Measurements from ENCODE around the gene SUN5. TPM values are rescaled to one million over a fixed set of nuclear protein-coding genes. Genes with fewer than 3 reads are reported as not detected.

The SUN5 gene
- total and polyA plus RNA-seq, 2 of the 8 experiments (the other 6 are each of a cell fraction or from before 2014, with no cell fraction given) = not detected

GRCh38 chr20:33010674-33011449, 6.6 kb upstream of the SUN5 start:
- H3K14ac ChIP-seq (ENCODE audit: insufficient read length) = no peak overlapping the region
- WGBS, 2 experiments (ENCODE audit: extremely low coverage in 1 of 2, insufficient coverage in 1 of 2, insufficient read length in 1 of 2, insufficient replicate concordance in 2 of 2, low coverage in 1 of 2, low lambda C conversion rate in 2 of 2, missing lambda C conversion rate in 1 of 2) = 78% methylated on average over 8 of the region's 8 CpGs; no CpG with 5 or more reads in 1 of the 2 experiments
- ChIA-PET CTCF (ENCODE audit: partially characterized antibody) (interaction anchor here (0.9 to 1.1 kb wide), 3 partner anchors 10 to 109 kb away, joined by 3 to 5 read pairs (median 4); no protein-coding TSS in a partner anchor), POLR2A (ENCODE audit: partially characterized antibody) (no interaction called here)
- H2BK15ac ChIP-seq (ENCODE audit: low read length) = no peak overlapping the region
- peaks cover 0 to 11% (median 0%) of the 10 kb centered on the region in 4 experiments; a peak in 2 of 7 replicates for H3K4me1 ChIP-seq (replicated peaks in 1 of 4; ENCODE audit: control insufficient read depth in 3 of 4, insufficient read depth in 4 of 4, low read length in 3 of 4)
- H2AK5ac ChIP-seq (ENCODE audit: low read depth, low read length) = no peak overlapping the region
- H4K91ac ChIP-seq (replicated peaks; ENCODE audit: insufficient read length, low read length) = no peak overlapping the region
- H3K79me1 ChIP-seq (ENCODE audit: low read depth, low read length) = no peaks in the 10 kb centered on the region
- no peaks in the 10 kb centered on the region for H3K27me3 ChIP-seq (replicated peaks in 1 of 4; ENCODE audit: control insufficient read depth in 3 of 4, extremely low read depth in 1 of 4, insufficient read depth in 3 of 4, low read length in 3 of 4)
- no peak overlapping the region for H3K9ac ChIP-seq (replicated peaks in 1 of 4; ENCODE audit: extremely low read depth in 1 of 4, low read depth in 3 of 4, low read length in 3 of 4)
- H2BK5ac ChIP-seq (ENCODE audit: low read depth, low read length) = no peak overlapping the region
- no peak overlapping the region for H2BK120ac ChIP-seq (replicated peaks; ENCODE audit: low read depth, low read length)
- no peaks in the 10 kb centered on the region for H4K20me1 ChIP-seq (replicated peaks in 1 of 2; ENCODE audit: control insufficient read depth in 1 of 2, insufficient read depth in 2 of 2, low read length in 2 of 2)
- H2AFZ ChIP-seq (ENCODE audit: low read length) = no peak overlapping the region
- no peaks in the 10 kb centered on the region for H3K23me2 ChIP-seq (ENCODE audit: low read depth, low read length)
- no peaks in the 10 kb centered on the region for H3K9me3 ChIP-seq (ENCODE audit: insufficient read depth in 2 of 2, low read depth in 1 of 2, low read length in 1 of 2)
- H3K36me3 ChIP-seq (ENCODE audit: control insufficient read depth in 2 of 4, insufficient read depth in 4 of 4, low read length in 3 of 4) = no peaks in the 10 kb centered on the region
- no peak overlapping the region for H4K5ac ChIP-seq (ENCODE audit: insufficient read length, low read depth, low read length)
- H3K27ac ChIP-seq (ENCODE audit: low read depth, low read length) = no peak overlapping the region
- H3K4me3 ChIP-seq (ENCODE audit: extremely low read depth in 1 of 4, insufficient read depth in 2 of 4, low read depth in 3 of 4, low read length in 4 of 4) = no peak overlapping the region
- no peak overlapping the region for H3K4me2 ChIP-seq (ENCODE audit: insufficient read depth in 1 of 2, low read depth in 2 of 2, low read length in 2 of 2)
- DNase-seq (ENCODE audit: low read depth in 1 of 2, low spot score in 2 of 2) = no peak
- no peak overlapping the region for H3K4ac ChIP-seq (replicated peaks; ENCODE audit: insufficient read length, low read depth, low read length)
- H3K79me2 ChIP-seq (ENCODE audit: control insufficient read depth in 1 of 2, insufficient read depth in 2 of 2, low read length in 2 of 2) = no peaks in the 10 kb centered on the region
- no peak overlapping the region for H4K8ac ChIP-seq (ENCODE audit: extremely low read depth, insufficient read depth, low read length)
- H2BK20ac ChIP-seq (ENCODE audit: low read length) = no peak overlapping the region
- H2BK12ac ChIP-seq (ENCODE audit: low read depth, low read length) = no peak overlapping the region
- FAIRE-seq = no peak
- H3K18ac ChIP-seq (ENCODE audit: extremely low read depth, low read length) = no peak overlapping the region
- H3K23ac ChIP-seq (ENCODE audit: insufficient read length) = no peak overlapping the region
- H3K56ac ChIP-seq (replicated peaks; ENCODE audit: insufficient read length, low read depth, low read length) = no peak overlapping the region
- no peak for TF ChIP-seq CHD2 (IDR thresholded peaks at IDR 0.05; ENCODE audit: low read length)
- no peak for TF ChIP-seq HDAC6 (IDR thresholded peaks at IDR 0.05; ENCODE audit: low read depth, low read length)
- TF ChIP-seq GTF2F1 (IDR thresholded peaks at IDR 0.05; ENCODE audit: borderline replicate concordance, low read depth, low read length) = no peak
- no peak for TF ChIP-seq SUZ12 (IDR thresholded peaks at IDR 0.05; ENCODE audit: low read length)
- TF ChIP-seq POU5F1 (IDR thresholded peaks at IDR 0.05; ENCODE audit: low read depth, low read length) = no peak
- no peak for TF ChIP-seq RFX5 (IDR thresholded peaks at IDR 0.05; ENCODE audit: borderline replicate concordance, low read depth, low read length)
- TF ChIP-seq SP4 (IDR thresholded peaks at IDR 0.05; ENCODE audit: low read length) = no peak
- TF ChIP-seq ATF2 (IDR thresholded peaks at IDR 0.05; ENCODE audit: low read length) = no peak
- TF ChIP-seq CTBP2 (IDR thresholded peaks at IDR 0.05; ENCODE audit: borderline replicate concordance, insufficient read depth, insufficient read length, low read length) = no peak
- no peak for TF ChIP-seq RBBP5 (IDR thresholded peaks at IDR 0.05; ENCODE audit: borderline replicate concordance, low read depth, low read length)
- no peak for TF ChIP-seq ZNF274 (IDR thresholded peaks at IDR 0.05; ENCODE audit: borderline replicate concordance, extremely low read depth, low read length)
